SW 1271 (cell line): ENCODE measurements around the gene ZNF213.
"Not testable (repeated sequence)": the region's sequence is repeated elsewhere in the genome, so short reads cannot be mapped to it uniquely, and the experiment has no call there.

ENCODE experiments used
- DNase-seq, 2 experiments: peaks; one replicate each; lab custom pipeline; 2025; lab: John Stamatoyannopoulos, UW

Gene ZNF213

GRCh38 chr16:3170440-3171180 is 35.8 kb downstream of the ZNF213 start:
- DNase-seq, result no peak

GRCh38 chr16:3171181-3171854 is 36.5 kb downstream of the ZNF213 start:
- no peak for DNase-seq

- DNase-seq, result no peak
These were observed 37.2 kb downstream of the ZNF213 start for GRCh38 chr16:3171855-3172593.

GRCh38 chr16:3173892-3174617 is 39.2 kb downstream of the ZNF213 start:
- DNase-seq, result no peak

GRCh38 chr16:3174618-3175148 is 39.9 kb downstream of the ZNF213 start:
- no peak for DNase-seq

- DNase-seq, result no peak
These were observed 40.6 kb downstream of the ZNF213 start for GRCh38 chr16:3175157-3176093.

GRCh38 chr16:3179651-3180050 is 44.8 kb downstream of the ZNF213 start:
- no peak for DNase-seq

GRCh38 chr16:3180445-3180878 is 45.6 kb downstream of the ZNF213 start:
- DNase-seq, result no peak

GRCh38 chr16:3182293-3182607 is 47.4 kb downstream of the ZNF213 start:
- DNase-seq, result not testable (repeated sequence)

GRCh38 chr16:3182608-3183444 is 48.0 kb downstream of the ZNF213 start:
- peak; percentile 43 to 61 for DNase-seq

- DNase-seq, result no peak
These were observed 48.8 kb downstream of the ZNF213 start for GRCh38 chr16:3183445-3184139.

GRCh38 chr16:3186946-3187690 is 52.3 kb downstream of the ZNF213 start:
- no peak for DNase-seq

- DNase-seq, result peak in 1 of 2 experiments; percentile 64
These were observed 53.2 kb downstream of the ZNF213 start, which contains the start of gene OR1F1 for GRCh38 chr16:3187798-3188674. TSS of gene OR1F1 (plus strand) at chr16:3188204.

GRCh38 chr16:3188675-3188924 is 53.8 kb downstream of the ZNF213 start:
- no peak for DNase-seq

GRCh38 chr16:3188925-3189825 is 54.3 kb downstream of the ZNF213 start:
- no peak for DNase-seq

GRCh38 chr16:3189869-3190268 is 55.0 kb downstream of the ZNF213 start:
- no peak for DNase-seq

- DNase-seq, result no peak
These were observed 56.1 kb downstream of the ZNF213 start for GRCh38 chr16:3190949-3191353.
